ENCODE data around the gene SRSF8. TPM values are rescaled to one million over a fixed set of nuclear protein-coding genes. Genes with fewer than 3 reads are reported as not detected.

The SRSF8 gene
- total RNA-seq, 4 donors from 2014 or later = 20.1 to 37.4 (median 22.2) TPM

DNA sequence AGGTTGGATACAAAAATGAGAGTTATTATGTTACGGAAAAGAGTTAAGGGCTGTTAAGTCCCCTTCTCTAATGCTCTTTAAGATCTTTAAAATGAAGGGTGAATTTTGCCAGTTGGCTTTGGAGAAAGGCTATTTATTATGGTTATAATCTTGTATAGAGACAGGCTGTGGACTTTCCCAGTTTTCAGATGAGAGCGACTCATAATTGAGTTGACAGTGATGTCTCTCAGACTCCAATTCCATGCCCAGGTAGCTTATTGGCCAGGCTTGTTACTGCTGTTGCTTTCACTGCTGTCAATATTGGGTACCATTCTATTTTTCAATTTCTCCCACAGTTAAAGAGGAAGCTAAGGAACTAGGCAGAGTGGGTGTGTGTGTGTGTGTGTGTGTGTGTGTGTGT lies 36.0 kb downstream of the SRSF8 start:
- no peak for DNase-seq
- H3K4me1 ChIP-seq = peaks cover 0 to 48% (median 10%) of the 10 kb centered on the region in 3 donors
- no peaks in the 10 kb centered on the region for H3K9me3 ChIP-seq
- H3K27me3 ChIP-seq = no peaks in the 10 kb centered on the region
- no peak overlapping the region for H3K4me3 ChIP-seq
- H3K36me3 ChIP-seq = peaks cover 0 to 4% (median 0%) of the 10 kb centered on the region in 3 donors
- intact Hi-C loops (cut with DNase I) = no loop called here
- TF ChIP-seq, protein P1, sequence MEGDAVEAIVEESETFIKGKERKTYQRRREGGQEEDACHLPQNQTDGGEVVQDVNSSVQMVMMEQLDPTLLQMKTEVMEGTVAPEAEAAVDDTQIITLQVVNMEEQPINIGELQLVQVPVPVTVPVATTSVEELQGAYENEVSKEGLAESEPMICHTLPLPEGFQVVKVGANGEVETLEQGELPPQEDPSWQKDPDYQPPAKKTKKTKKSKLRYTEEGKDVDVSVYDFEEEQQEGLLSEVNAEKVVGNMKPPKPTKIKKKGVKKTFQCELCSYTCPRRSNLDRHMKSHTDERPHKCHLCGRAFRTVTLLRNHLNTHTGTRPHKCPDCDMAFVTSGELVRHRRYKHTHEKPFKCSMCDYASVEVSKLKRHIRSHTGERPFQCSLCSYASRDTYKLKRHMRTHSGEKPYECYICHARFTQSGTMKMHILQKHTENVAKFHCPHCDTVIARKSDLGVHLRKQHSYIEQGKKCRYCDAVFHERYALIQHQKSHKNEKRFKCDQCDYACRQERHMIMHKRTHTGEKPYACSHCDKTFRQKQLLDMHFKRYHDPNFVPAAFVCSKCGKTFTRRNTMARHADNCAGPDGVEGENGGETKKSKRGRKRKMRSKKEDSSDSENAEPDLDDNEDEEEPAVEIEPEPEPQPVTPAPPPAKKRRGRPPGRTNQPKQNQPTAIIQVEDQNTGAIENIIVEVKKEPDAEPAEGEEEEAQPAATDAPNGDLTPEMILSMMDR (IDR thresholded peaks at IDR 0.05) = no peak
- TF ChIP-seq POLR2A (IDR thresholded peaks at IDR 0.05) = no peak
- H3K27ac ChIP-seq = no peak overlapping the region
- 94 to 100% methylated on average over 2 of the region's 2 CpGs for WGBS, 2 donors

DNA sequence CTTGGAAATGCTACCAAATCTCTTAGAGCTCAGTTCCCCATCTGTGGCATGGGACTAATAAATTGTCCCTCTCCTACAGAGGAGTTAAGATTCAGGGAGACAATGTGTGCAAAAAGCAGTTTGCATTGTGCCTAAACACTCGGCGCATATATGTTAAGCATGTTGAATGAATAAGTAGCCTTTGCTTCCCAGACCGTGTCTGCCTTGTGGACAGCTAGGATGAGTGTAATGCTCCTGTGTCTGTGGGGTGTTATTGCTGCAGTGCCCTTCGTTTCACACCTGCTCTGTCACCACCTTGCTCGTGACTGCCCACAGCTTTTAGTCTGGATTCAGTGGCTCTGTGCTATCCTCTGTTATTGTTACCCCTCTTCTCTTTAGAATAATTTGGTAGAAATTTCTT lies 37.0 kb downstream of the SRSF8 start:
- Histone ChIP-seq H3K27ac (no peak overlapping the region), H3K36me3 (peaks cover 0 to 4% (median 0%) of the 10 kb centered on the region in 3 donors), H3K9me3 (no peaks in the 10 kb centered on the region), H3K4me3 (no peak overlapping the region), H3K27me3 (no peaks in the 10 kb centered on the region), H3K4me1 (peaks cover 2 to 52% (median 14%) of the 10 kb centered on the region in 3 donors)
- no peak for TF ChIP-seq POLR2A (IDR thresholded peaks at IDR 0.05)
- TF ChIP-seq, protein P1 (IDR thresholded peaks at IDR 0.05) = no peak
- intact Hi-C loops (cut with DNase I) = no loop called here
- no peak for DNase-seq
- 81 to 95% methylated on average over 5 of the region's 5 CpGs for WGBS, 2 donors

DNA sequence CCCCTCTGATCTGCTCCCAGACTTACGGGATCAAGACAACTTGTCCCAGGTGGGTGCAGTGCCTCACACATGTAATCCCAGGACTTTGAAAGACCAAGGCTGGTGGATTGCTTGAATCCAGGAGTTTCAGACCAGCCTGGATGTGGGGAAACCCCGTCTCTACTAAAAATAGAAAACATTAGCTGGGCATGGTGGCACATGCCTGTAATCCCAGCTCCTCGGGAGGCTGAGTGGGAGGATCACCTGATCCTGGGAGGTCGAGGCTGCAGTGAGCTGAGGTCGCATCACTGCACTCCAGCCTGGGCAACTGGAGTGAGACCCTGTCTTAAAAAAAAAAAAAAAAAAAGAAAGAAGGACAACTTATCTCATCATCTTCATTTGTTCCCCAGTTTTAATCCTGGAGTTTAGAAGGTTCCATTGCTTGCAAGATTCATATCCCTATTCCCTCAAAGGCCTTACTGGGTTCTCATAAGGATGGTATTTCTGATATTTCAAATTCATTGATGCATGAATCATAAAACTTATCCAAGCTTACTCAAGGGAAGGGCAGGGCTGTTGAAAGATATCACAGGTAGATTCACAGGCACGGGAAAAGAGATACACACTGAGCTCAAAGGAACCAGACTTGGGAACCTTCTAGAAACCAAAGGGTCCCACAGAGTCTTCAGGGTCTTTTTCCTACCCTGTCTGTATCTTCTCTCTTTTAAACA lies 37.6 kb downstream of the SRSF8 start:
- Histone ChIP-seq H3K4me1 (peaks cover 5 to 52% (median 19%) of the 10 kb centered on the region in 3 donors), H3K9me3 (no peaks in the 10 kb centered on the region), H3K36me3 (peaks cover 0 to 6% (median 0%) of the 10 kb centered on the region in 3 donors), H3K4me3 (no peak overlapping the region), H3K27ac (no peak overlapping the region), H3K27me3 (no peaks in the 10 kb centered on the region)
- intact Hi-C loops (cut with DNase I) = no loop called here
- no peak for TF ChIP-seq POLR2A (IDR thresholded peaks at IDR 0.05)
- TF ChIP-seq, protein P1 (IDR thresholded peaks at IDR 0.05) = no peak
- WGBS, 2 donors = 64 to 75% methylated on average over 6 of the region's 6 CpGs
- no peak for DNase-seq

DNA sequence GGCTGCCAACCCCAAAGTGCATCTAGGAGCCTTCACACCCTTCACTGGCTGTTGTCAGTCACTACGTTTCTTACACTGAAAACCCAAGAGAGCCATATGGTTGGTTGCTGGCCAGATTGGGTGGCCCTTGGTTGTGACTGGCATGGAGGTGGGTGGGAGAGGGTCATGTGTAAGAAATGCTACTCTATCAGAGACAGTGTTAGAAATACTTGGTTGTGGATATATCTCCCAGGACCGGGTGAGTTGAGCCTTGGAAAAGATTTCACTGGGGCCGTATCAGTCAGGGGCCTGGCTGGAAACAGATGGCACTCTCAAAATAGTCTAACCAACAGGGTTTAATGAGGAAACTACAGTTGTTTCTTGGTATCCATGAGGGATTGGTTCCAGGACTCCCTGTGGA lies 38.1 kb downstream of the SRSF8 start:
- H3K4me3 ChIP-seq = no peak overlapping the region
- peaks cover 5 to 55% (median 19%) of the 10 kb centered on the region in 3 donors for H3K4me1 ChIP-seq
- no peaks in the 10 kb centered on the region for H3K27me3 ChIP-seq
- TF ChIP-seq, protein P1 (IDR thresholded peaks at IDR 0.05) = no peak
- no peak for TF ChIP-seq POLR2A (IDR thresholded peaks at IDR 0.05)
- DNase-seq = no peak
- intact Hi-C loops (cut with DNase I) = no loop called here
- H3K9me3 ChIP-seq = no peaks in the 10 kb centered on the region
- H3K36me3 ChIP-seq = peaks cover 0 to 12% (median 0%) of the 10 kb centered on the region in 3 donors
- H3K27ac ChIP-seq = no peak overlapping the region
- 91 to 94% methylated on average over 3 of the region's 3 CpGs for WGBS, 2 donors

DNA sequence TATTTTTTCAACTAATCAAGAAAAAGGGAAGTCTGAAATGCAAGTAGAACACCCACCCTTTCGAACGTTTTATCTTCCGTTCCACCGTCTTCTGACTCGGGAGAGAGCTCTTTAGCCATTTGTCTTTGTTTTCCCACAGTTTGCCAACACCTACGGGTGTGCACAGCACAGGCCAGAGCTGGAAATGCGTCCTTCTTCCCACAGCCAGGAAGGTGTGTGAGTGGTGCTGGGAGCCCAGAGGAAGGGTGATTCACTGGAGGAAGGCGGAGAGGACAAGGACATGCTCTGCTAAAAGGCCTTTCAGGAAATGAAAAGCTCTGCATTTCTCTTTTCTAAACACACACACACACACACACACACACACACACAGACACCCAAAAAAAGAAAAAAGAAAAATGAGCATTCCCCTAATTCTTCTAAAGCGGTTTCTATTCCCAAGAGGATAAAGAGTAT lies 41.5 kb downstream of the SRSF8 start:
- Histone ChIP-seq H3K27me3 (no peaks in the 10 kb centered on the region), H3K4me1 (peaks cover 5 to 63% (median 19%) of the 10 kb centered on the region in 3 donors), H3K4me3 (peak overlapping the region; percentile 3 to 31 (median 14)), H3K36me3 (peaks cover 0 to 9% (median 0%) of the 10 kb centered on the region in 3 donors), H3K9me3 (no peaks in the 10 kb centered on the region), H3K27ac (peak overlapping the region; percentile 74 to 85 (median 82))
- DNase-seq = no peak
- intact Hi-C loops (cut with DNase I) = no loop called here
- TF ChIP-seq, protein P1 (IDR thresholded peaks at IDR 0.05) = no peak
- TF ChIP-seq POLR2A (IDR thresholded peaks at IDR 0.05) = no peak
- WGBS, 2 donors = 14 to 40% methylated on average over 9 of the region's 9 CpGs
